Neural cell (in vitro differentiated cells): Measurements from ENCODE around the gene SOCS2.

Experiments used
- POLR2AphosphoS5 ChIP-seq: IDR thresholded peaks from 2 replicates; pipeline ENCODE4 v1.6.1; 2012
- REST ChIP-seq: IDR thresholded peaks from 2 replicates; pipeline ENCODE4 v1.6.1; 2012; ENCODE audit warnings: borderline replicate concordance
- TF ChIP-seq, protein P1 (sequence below): fragments of 450-650 bp; IDR thresholded peaks from 2 replicates; pipeline ENCODE4 v1.5.1; 2014; ENCODE audit warnings: antibody characterized with exemption, mild to moderate bottlenecking, moderate library complexity; ENCODE audit not compliant: poor library complexity, severe bottlenecking

DNA sequence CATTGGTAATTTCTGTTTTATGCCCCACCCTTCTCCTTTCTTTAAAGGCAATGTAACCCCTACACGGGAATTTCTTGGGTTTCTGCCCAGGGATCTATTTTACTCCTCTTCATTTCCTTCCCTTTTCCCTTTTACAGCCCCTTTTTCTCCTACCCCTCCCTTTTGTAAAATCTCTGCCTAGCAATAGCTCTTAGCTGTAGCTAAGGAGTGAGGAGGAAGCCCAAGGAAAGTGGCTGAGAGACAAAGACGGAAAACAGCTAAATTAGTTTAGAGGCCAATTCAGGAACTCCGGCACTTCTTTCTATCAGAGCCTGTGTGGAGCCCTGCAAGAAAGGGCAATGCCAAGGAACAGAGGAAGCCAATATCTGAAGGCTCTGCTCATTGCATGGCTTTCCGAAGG, 40.3 kb downstream of the SOCS2 start:
- TF ChIP-seq, protein P1, sequence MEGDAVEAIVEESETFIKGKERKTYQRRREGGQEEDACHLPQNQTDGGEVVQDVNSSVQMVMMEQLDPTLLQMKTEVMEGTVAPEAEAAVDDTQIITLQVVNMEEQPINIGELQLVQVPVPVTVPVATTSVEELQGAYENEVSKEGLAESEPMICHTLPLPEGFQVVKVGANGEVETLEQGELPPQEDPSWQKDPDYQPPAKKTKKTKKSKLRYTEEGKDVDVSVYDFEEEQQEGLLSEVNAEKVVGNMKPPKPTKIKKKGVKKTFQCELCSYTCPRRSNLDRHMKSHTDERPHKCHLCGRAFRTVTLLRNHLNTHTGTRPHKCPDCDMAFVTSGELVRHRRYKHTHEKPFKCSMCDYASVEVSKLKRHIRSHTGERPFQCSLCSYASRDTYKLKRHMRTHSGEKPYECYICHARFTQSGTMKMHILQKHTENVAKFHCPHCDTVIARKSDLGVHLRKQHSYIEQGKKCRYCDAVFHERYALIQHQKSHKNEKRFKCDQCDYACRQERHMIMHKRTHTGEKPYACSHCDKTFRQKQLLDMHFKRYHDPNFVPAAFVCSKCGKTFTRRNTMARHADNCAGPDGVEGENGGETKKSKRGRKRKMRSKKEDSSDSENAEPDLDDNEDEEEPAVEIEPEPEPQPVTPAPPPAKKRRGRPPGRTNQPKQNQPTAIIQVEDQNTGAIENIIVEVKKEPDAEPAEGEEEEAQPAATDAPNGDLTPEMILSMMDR: no peak
- TF ChIP-seq REST (no peak), POLR2AphosphoS5 (no peak)
